GM12873 (cell line): ENCODE data around the gene TFEC.

Source experiments
- CTCF ChIP-seq: IDR thresholded peaks from 2 replicates; pipeline ENCODE4 v1.5.1; 2012; ENCODE audit warnings: low read depth, mild to moderate bottlenecking, moderate library complexity, low read length, control low read depth; ENCODE audit not compliant: insufficient read depth; ENCODE audit errors: missing control alignments

Gene TFEC

GRCh38 chr7:115952832-115953231, 77.7 kb downstream of the TFEC start:
- TF ChIP-seq CTCF, result no peak

GRCh38 chr7:115951547-115951946, 79.0 kb downstream of the TFEC start:
- no peak for TF ChIP-seq CTCF

GRCh38 chr7:115941703-115942268, 88.8 kb downstream of the TFEC start:
- no peak for TF ChIP-seq CTCF

GRCh38 chr7:115940460-115941060, 90.0 kb downstream of the TFEC start:
- TF ChIP-seq CTCF, result no peak

- no peak for TF ChIP-seq CTCF
Observed at GRCh38 chr7:115937960-115938359, 92.6 kb downstream of the TFEC start.

- no peak for TF ChIP-seq CTCF
Observed at GRCh38 chr7:115933471-115933870, 97.1 kb downstream of the TFEC start.

GRCh38 chr7:115932880-115933279, 97.7 kb downstream of the TFEC start:
- no peak for TF ChIP-seq CTCF
